ENCODE data around the gene CPNE8.

GRCh38 chr12:38838056-38838850 is 67.1 kb downstream of the CPNE8 start:
- TF ChIP-seq, protein P1, sequence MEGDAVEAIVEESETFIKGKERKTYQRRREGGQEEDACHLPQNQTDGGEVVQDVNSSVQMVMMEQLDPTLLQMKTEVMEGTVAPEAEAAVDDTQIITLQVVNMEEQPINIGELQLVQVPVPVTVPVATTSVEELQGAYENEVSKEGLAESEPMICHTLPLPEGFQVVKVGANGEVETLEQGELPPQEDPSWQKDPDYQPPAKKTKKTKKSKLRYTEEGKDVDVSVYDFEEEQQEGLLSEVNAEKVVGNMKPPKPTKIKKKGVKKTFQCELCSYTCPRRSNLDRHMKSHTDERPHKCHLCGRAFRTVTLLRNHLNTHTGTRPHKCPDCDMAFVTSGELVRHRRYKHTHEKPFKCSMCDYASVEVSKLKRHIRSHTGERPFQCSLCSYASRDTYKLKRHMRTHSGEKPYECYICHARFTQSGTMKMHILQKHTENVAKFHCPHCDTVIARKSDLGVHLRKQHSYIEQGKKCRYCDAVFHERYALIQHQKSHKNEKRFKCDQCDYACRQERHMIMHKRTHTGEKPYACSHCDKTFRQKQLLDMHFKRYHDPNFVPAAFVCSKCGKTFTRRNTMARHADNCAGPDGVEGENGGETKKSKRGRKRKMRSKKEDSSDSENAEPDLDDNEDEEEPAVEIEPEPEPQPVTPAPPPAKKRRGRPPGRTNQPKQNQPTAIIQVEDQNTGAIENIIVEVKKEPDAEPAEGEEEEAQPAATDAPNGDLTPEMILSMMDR (IDR thresholded peaks at IDR 0.05) = no peak
- TF ChIP-seq POLR2AphosphoS5 (IDR thresholded peaks at IDR 0.05) = no peak
